Liver (tissue), 9 donors: ENCODE results near the gene CASTOR2. TPM values are rescaled to one million over a fixed set of nuclear protein-coding genes. Genes with fewer than 3 reads are reported as not detected.

Experiments
- DNase-seq: peaks from one replicate; pipeline ENCODE4 v3.0.0-alpha.2; 2017; ENCODE audit warnings: low spot score
- H3K27ac ChIP-seq, 2 donors: one replicate each; pipeline ENCODE4 v1.7.0; 2013; ENCODE audit warnings: inconsistent platforms in 2 of 2, low read length in 2 of 2, control low read depth in 1 of 2, low read depth in 1 of 2, mild to moderate bottlenecking in 1 of 2
- H3K27me3 ChIP-seq, 4 donors: one replicate each; pipeline versions ENCODE4 v1.6.1 to v1.7.0; 2013; ENCODE audit warnings: low read length in 3 of 4, inconsistent platforms in 1 of 4, mild to moderate bottlenecking in 1 of 4, moderate library complexity in 1 of 4; ENCODE audit not compliant: control insufficient read depth in 4 of 4, insufficient read depth in 4 of 4
- H3K36me3 ChIP-seq, 4 donors: one replicate each; pipeline versions ENCODE4 v1.6.1 to v1.7.0; 2013; ENCODE audit warnings: low read length in 3 of 4, mild to moderate bottlenecking in 3 of 4, low read depth in 1 of 4, moderate library complexity in 1 of 4; ENCODE audit not compliant: control insufficient read depth in 4 of 4, insufficient read depth in 3 of 4
- H3K4me1 ChIP-seq, 4 donors: one replicate each; pipeline versions ENCODE4 v1.6.1 to v1.7.0; 2013; ENCODE audit warnings: low read length in 3 of 4, mild to moderate bottlenecking in 3 of 4, moderate library complexity in 1 of 4; ENCODE audit not compliant: control insufficient read depth in 4 of 4, insufficient read depth in 4 of 4
- H3K4me3 ChIP-seq, 3 donors: one replicate each; pipeline versions ENCODE4 v1.6.1 to v1.7.0; 2013; ENCODE audit warnings: low read length in 3 of 3, control low read depth in 1 of 3, low read depth in 1 of 3, mild to moderate bottlenecking in 1 of 3
- H3K9ac ChIP-seq, 2 donors: one replicate each; pipeline ENCODE4 v1.7.0; 2013; ENCODE audit warnings: low read length in 2 of 2, mild to moderate bottlenecking in 2 of 2, moderate library complexity in 2 of 2, control low read depth in 1 of 2, low read depth in 1 of 2
- H3K9me3 ChIP-seq, 4 donors: one replicate each; pipeline versions ENCODE4 v1.6.1 to v1.7.0; 2013; ENCODE audit warnings: low read length in 3 of 4; ENCODE audit not compliant: control insufficient read depth in 4 of 4
- EGR1 ChIP-seq, 2 donors: IDR thresholded peaks; 2 replicates each; pipeline ENCODE4 v1.6.1; 2016 to 2018; ENCODE audit warnings: antibody characterized with exemption in 2 of 2, low read depth in 2 of 2
- FOXA2 ChIP-seq: IDR thresholded peaks from 2 replicates; pipeline ENCODE4 v1.6.1; 2016; ENCODE audit warnings: antibody characterized with exemption
- GABPA ChIP-seq, 2 donors: IDR thresholded peaks in 1 of 2; conservative IDR thresholded peaks in 1 of 2; 2 replicates each; pipeline ENCODE4 v1.6.1; 2016; ENCODE audit warnings: antibody characterized with exemption in 2 of 2, mild to moderate bottlenecking in 1 of 2, moderate library complexity in 1 of 2
- HNF4A ChIP-seq, 2 donors: conservative IDR thresholded peaks; 2 replicates each; pipeline ENCODE4 v1.6.1; 2016; ENCODE audit warnings: antibody characterized with exemption in 2 of 2, mild to moderate bottlenecking in 2 of 2
- HNF4G ChIP-seq: IDR thresholded peaks from 2 replicates; pipeline ENCODE4 v1.6.1; 2016; ENCODE audit warnings: antibody characterized with exemption
- NR2F2 ChIP-seq: IDR thresholded peaks from 2 replicates; pipeline ENCODE4 v1.6.1; 2016; ENCODE audit warnings: antibody characterized with exemption
- RAD21 ChIP-seq, 2 donors: IDR thresholded peaks; 2 replicates each; pipeline ENCODE4 v1.6.1; 2016; ENCODE audit warnings: antibody characterized with exemption in 2 of 2, mild to moderate bottlenecking in 2 of 2
- RXRA ChIP-seq, 2 donors: IDR thresholded peaks; 2 replicates each; pipeline ENCODE4 v1.6.1; 2017 to 2018; ENCODE audit warnings: antibody characterized with exemption in 2 of 2, mild to moderate bottlenecking in 1 of 2
- SP1 ChIP-seq: IDR thresholded peaks from 2 replicates; pipeline ENCODE4 v1.6.1; 2018; ENCODE audit warnings: antibody characterized with exemption, mild to moderate bottlenecking
- TAF1 ChIP-seq: conservative IDR thresholded peaks from 2 replicates; pipeline ENCODE4 v1.6.1; 2016; ENCODE audit warnings: antibody characterized with exemption, mild to moderate bottlenecking
- YY1 ChIP-seq: IDR thresholded peaks from 2 replicates; pipeline ENCODE4 v1.6.1; 2016; ENCODE audit warnings: antibody characterized with exemption, mild to moderate bottlenecking
- ZBTB33 ChIP-seq: IDR thresholded peaks from 2 replicates; pipeline ENCODE4 v1.6.1; 2016; ENCODE audit warnings: antibody characterized with exemption
- WGBS: extraction: QIAGEN DNeasy Blood & Tissue Kit; methylation state at CpG from one replicate; pipeline ENCODE4 v1.1.7; 2013; 5-methylcytosine and 5-hydroxymethylcytosine counted together
- polyA plus RNA-seq, 2 donors: library from polyadenylated mRNA; stranded (reverse) in 1 of 2; unstranded in 1 of 2; fragments of 200-250 nt in 1 of 2; fragments of >200 nt in 1 of 2; fragmentation: Nextera tagmentation in 1 of 2; extraction: Ambion mirVana in 1 of 2; gene quantifications; one replicate each; pipeline versions ENCODE4 v1.2.1 to v1.2.3, GENCODE V29; 2013 to 2015
- total RNA-seq, 2 donors: library from RNA; depleted of rRNA; stranded (reverse); fragments of >200 nt; gene quantifications; one replicate each; pipeline ENCODE4 v1.2.3, GENCODE V29; 2014
- TF ChIP-seq, protein P1 (sequence below): IDR thresholded peaks from 2 replicates; pipeline ENCODE4 v1.6.1; 2016; ENCODE audit warnings: antibody characterized with exemption
- TF ChIP-seq, protein P2 (sequence below): fragments of 150-350 bp; IDR thresholded peaks from 2 replicates; pipeline ENCODE4 v1.5.1; 2017; ENCODE audit warnings: improper control_type of control experiment, low read depth, low read length; ENCODE audit not compliant: missing input control
- TF ChIP-seq, protein P3 (sequence below): IDR thresholded peaks from 2 replicates; pipeline ENCODE4 v1.6.1; 2016; ENCODE audit warnings: antibody characterized with exemption
- TF ChIP-seq, protein P4 (sequence below): IDR thresholded peaks from 2 replicates; pipeline ENCODE4 v1.6.1; 2016; ENCODE audit warnings: antibody characterized with exemption, mild to moderate bottlenecking
- donor health status: healthy.
- donor health status: healthy.
- donor health status: healthy.
- donor health status: healthy.
- donor health status: healthy.

Gene CASTOR2
- total and polyA plus RNA-seq, 4 donors = 0.17 to 5.0 (median 1.4) TPM

- TF ChIP-seq RXRA (IDR thresholded peaks at IDR 0.05) = no peak
- no peak for TF ChIP-seq YY1
- TF ChIP-seq, protein P1, sequence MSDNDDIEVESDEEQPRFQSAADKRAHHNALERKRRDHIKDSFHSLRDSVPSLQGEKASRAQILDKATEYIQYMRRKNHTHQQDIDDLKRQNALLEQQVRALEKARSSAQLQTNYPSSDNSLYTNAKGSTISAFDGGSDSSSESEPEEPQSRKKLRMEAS = no peak
- TF ChIP-seq FOXA2 = no peak
- TF ChIP-seq ZBTB33 = no peak
- TF ChIP-seq, protein P2, sequence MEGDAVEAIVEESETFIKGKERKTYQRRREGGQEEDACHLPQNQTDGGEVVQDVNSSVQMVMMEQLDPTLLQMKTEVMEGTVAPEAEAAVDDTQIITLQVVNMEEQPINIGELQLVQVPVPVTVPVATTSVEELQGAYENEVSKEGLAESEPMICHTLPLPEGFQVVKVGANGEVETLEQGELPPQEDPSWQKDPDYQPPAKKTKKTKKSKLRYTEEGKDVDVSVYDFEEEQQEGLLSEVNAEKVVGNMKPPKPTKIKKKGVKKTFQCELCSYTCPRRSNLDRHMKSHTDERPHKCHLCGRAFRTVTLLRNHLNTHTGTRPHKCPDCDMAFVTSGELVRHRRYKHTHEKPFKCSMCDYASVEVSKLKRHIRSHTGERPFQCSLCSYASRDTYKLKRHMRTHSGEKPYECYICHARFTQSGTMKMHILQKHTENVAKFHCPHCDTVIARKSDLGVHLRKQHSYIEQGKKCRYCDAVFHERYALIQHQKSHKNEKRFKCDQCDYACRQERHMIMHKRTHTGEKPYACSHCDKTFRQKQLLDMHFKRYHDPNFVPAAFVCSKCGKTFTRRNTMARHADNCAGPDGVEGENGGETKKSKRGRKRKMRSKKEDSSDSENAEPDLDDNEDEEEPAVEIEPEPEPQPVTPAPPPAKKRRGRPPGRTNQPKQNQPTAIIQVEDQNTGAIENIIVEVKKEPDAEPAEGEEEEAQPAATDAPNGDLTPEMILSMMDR = no peak
- TF ChIP-seq HNF4G = no peak
- TF ChIP-seq, protein P3, sequence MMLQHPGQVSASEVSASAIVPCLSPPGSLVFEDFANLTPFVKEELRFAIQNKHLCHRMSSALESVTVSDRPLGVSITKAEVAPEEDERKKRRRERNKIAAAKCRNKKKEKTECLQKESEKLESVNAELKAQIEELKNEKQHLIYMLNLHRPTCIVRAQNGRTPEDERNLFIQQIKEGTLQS = no peak
- no peak for TF ChIP-seq NR2F2
- TF ChIP-seq RAD21 (IDR thresholded peaks at IDR 0.05) = no peak
- TF ChIP-seq TAF1 = no peak
- TF ChIP-seq SP1 = no peak
- TF ChIP-seq GABPA (IDR thresholded peaks at IDR 0.05 in 1 of 2, conservative IDR thresholded peaks at IDR 0.05 in 1 of 2) = no peak
- TF ChIP-seq EGR1 (IDR thresholded peaks at IDR 0.05; ENCODE audit: low read depth in 2 of 2) = no peak
- no peak for TF ChIP-seq HNF4A (conservative IDR thresholded peaks at IDR 0.05)
- TF ChIP-seq, protein P4, sequence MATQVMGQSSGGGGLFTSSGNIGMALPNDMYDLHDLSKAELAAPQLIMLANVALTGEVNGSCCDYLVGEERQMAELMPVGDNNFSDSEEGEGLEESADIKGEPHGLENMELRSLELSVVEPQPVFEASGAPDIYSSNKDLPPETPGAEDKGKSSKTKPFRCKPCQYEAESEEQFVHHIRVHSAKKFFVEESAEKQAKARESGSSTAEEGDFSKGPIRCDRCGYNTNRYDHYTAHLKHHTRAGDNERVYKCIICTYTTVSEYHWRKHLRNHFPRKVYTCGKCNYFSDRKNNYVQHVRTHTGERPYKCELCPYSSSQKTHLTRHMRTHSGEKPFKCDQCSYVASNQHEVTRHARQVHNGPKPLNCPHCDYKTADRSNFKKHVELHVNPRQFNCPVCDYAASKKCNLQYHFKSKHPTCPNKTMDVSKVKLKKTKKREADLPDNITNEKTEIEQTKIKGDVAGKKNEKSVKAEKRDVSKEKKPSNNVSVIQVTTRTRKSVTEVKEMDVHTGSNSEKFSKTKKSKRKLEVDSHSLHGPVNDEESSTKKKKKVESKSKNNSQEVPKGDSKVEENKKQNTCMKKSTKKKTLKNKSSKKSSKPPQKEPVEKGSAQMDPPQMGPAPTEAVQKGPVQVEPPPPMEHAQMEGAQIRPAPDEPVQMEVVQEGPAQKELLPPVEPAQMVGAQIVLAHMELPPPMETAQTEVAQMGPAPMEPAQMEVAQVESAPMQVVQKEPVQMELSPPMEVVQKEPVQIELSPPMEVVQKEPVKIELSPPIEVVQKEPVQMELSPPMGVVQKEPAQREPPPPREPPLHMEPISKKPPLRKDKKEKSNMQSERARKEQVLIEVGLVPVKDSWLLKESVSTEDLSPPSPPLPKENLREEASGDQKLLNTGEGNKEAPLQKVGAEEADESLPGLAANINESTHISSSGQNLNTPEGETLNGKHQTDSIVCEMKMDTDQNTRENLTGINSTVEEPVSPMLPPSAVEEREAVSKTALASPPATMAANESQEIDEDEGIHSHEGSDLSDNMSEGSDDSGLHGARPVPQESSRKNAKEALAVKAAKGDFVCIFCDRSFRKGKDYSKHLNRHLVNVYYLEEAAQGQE = no peak
- Histone ChIP-seq H3K27me3 (no peaks in the 10 kb centered on the region), H3K4me3 (no peak overlapping the region), H3K27ac (no peak overlapping the region), H3K9ac (no peak overlapping the region), H3K4me1 (no peaks in the 10 kb centered on the region), H3K9me3 (no peaks in the 10 kb centered on the region), H3K36me3 (peaks cover 0 to 1% (median 0%) of the 10 kb centered on the region in 4 donors)
- no peak for DNase-seq
- WGBS = 93% methylated on average over 17 of the region's 17 CpGs
Measured at GRCh38 chr7:75024922-75025321, 60.4 kb downstream of the CASTOR2 start.

DNA sequence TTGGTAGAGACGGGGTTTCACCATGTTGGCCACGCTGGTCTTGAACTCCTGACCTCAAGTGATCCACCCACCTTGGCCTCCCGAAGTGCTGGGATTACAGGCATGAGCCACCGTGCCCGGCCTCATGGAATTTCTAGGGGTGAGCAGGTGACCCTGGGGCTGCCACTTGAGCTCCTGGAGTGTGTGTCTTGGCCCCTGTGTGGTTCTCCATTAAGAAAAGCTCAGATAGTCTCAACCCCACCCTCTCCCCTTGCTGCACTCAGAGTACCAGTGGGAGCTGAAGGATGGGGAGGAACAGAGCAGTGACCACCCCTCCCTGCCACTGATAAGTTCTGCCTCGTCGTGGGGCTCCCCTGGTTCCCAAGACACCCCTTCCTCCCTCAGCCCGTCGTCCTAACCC is 63.8 kb downstream of the CASTOR2 start:
- H3K36me3 ChIP-seq = no peaks in the 10 kb centered on the region
- no peak overlapping the region for H3K4me3 ChIP-seq
- DNase-seq = no peak
- no peaks in the 10 kb centered on the region for H3K9me3 ChIP-seq
- no peak overlapping the region for H3K27ac ChIP-seq
- H3K27me3 ChIP-seq = no peaks in the 10 kb centered on the region
- WGBS = 93% methylated on average over 9 of the region's 9 CpGs
- H3K9ac ChIP-seq = no peak overlapping the region
- TF ChIP-seq FOXA2 (no peak), RAD21 (IDR thresholded peaks at IDR 0.05) (no peak)
- H3K4me1 ChIP-seq = no peaks in the 10 kb centered on the region
